Measurements from ENCODE around the gene CALML3. TPM values are rescaled to one million over a fixed set of nuclear protein-coding genes. Genes with fewer than 3 reads are reported as not detected.

Gene CALML3
- total and polyA plus RNA-seq, 4 donors: 0.02 to 0.11 (median 0.04) TPM; not detected in 1

GRCh38 chr10:5530846-5531557 lies 6.2 kb downstream of the CALML3 start:
- ATAC-seq (ENCODE audit: insufficient read depth, low FRiP score): no peak
- DNase-seq: no peak
- Histone ChIP-seq H3K27ac (ENCODE audit: low read depth in 1 of 2, low read length in 1 of 2) (no peak overlapping the region), H3K4me1 (ENCODE audit: control insufficient read depth in 5 of 5, insufficient read depth in 5 of 5, low read length in 5 of 5) (peaks cover 0 to 3% (median 0%) of the 10 kb centered on the region in 5 donors), H3K36me3 (ENCODE audit: control insufficient read depth in 4 of 4, insufficient read depth in 4 of 4, low read length in 4 of 4) (no peaks in the 10 kb centered on the region), H3K4me3 (no peak overlapping the region), H3K9ac (ENCODE audit: insufficient read depth in 1 of 2, low read length in 2 of 2) (no peak overlapping the region), H3K27me3 (ENCODE audit: control insufficient read depth in 3 of 3, insufficient read depth in 3 of 3, low read length in 2 of 3) (no peaks in the 10 kb centered on the region), H3K9me3 (ENCODE audit: control insufficient read depth in 4 of 4, insufficient read depth in 3 of 4, low read length in 3 of 4) (no peaks in the 10 kb centered on the region)
- 95 to 99% methylated on average over 16 of the region's 16 CpGs for WGBS, 2 donors
- no peak for TF ChIP-seq CTCF (IDR thresholded peaks at IDR 0.05; ENCODE audit: control extremely low read depth, extremely low read depth)

GRCh38 chr10:5531558-5532306 lies 7.0 kb downstream of the CALML3 start:
- Histone ChIP-seq H3K4me1 (ENCODE audit: control insufficient read depth in 5 of 5, insufficient read depth in 5 of 5, low read length in 5 of 5) (peaks cover 0 to 3% (median 0%) of the 10 kb centered on the region in 5 donors), H3K4me3 (no peak overlapping the region), H3K9ac (ENCODE audit: insufficient read depth in 1 of 2, low read length in 2 of 2) (no peak overlapping the region), H3K36me3 (ENCODE audit: control insufficient read depth in 4 of 4, insufficient read depth in 4 of 4, low read length in 4 of 4) (no peaks in the 10 kb centered on the region), H3K27me3 (ENCODE audit: control insufficient read depth in 3 of 3, insufficient read depth in 3 of 3, low read length in 2 of 3) (no peaks in the 10 kb centered on the region), H3K9me3 (ENCODE audit: control insufficient read depth in 4 of 4, insufficient read depth in 3 of 4, low read length in 3 of 4) (no peaks in the 10 kb centered on the region), H3K27ac (ENCODE audit: low read depth in 1 of 2, low read length in 1 of 2) (no peak overlapping the region)
- 83 to 93% methylated on average over 10 of the region's 10 CpGs for WGBS, 2 donors
- ATAC-seq (ENCODE audit: insufficient read depth, low FRiP score) (no peak), DNase-seq (peak in 1 of 3 donors; percentile 7)
- no peak for TF ChIP-seq CTCF (IDR thresholded peaks at IDR 0.05; ENCODE audit: control extremely low read depth, extremely low read depth)

GRCh38 chr10:5532307-5532605 lies 7.5 kb downstream of the CALML3 start:
- no peaks in the 10 kb centered on the region for H3K9me3 ChIP-seq (ENCODE audit: control insufficient read depth in 4 of 4, insufficient read depth in 3 of 4, low read length in 3 of 4)
- no peak overlapping the region for H3K4me3 ChIP-seq
- no peaks in the 10 kb centered on the region for H3K36me3 ChIP-seq (ENCODE audit: control insufficient read depth in 4 of 4, insufficient read depth in 4 of 4, low read length in 4 of 4)
- 95 to 96% methylated on average over 10 of the region's 10 CpGs for WGBS, 2 donors
- DNase-seq (peak in 1 of 3 donors; percentile 5), ATAC-seq (ENCODE audit: insufficient read depth, low FRiP score) (no peak)
- TF ChIP-seq CTCF (IDR thresholded peaks at IDR 0.05; ENCODE audit: control extremely low read depth, extremely low read depth): no peak
- no peak overlapping the region for H3K9ac ChIP-seq (ENCODE audit: insufficient read depth in 1 of 2, low read length in 2 of 2)
- no peak overlapping the region for H3K27ac ChIP-seq (ENCODE audit: low read depth in 1 of 2, low read length in 1 of 2)
- H3K4me1 ChIP-seq (ENCODE audit: control insufficient read depth in 5 of 5, insufficient read depth in 5 of 5, low read length in 5 of 5): peaks cover 0 to 3% (median 0%) of the 10 kb centered on the region in 5 donors
- no peaks in the 10 kb centered on the region for H3K27me3 ChIP-seq (ENCODE audit: control insufficient read depth in 3 of 3, insufficient read depth in 3 of 3, low read length in 2 of 3)

All from lung (tissue), 12 donors.